ENCODE measurements around the gene FFAR3.
A peak's percentile ranks its signal among the peaks of the same experiment; 100 is the strongest.

Gene FFAR3

GRCh38 chr19:35331551-35332214 is 26.6 kb upstream of the FFAR3 start:
- no peak for DNase-seq

DNA sequence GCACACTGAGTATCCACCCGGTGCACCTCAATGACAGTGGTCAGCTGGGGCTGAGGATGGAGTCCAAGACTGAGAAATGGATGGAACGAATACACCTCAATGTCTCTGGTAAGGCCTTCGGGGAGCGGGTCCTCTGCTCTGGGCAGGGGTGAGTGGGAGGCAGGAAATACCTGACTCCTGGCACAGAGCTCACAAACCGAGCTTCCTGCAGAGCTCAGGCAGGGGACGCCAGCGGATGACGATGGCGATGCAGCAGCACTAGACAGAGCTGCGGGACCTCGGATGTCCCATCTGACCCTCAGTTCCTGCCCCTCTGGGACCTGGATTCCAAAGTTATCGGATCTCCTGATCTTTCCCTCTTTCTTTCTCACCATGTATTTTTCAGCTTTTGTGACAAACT is 25.4 kb upstream of the FFAR3 start:
- no peak for DNase-seq

DNA sequence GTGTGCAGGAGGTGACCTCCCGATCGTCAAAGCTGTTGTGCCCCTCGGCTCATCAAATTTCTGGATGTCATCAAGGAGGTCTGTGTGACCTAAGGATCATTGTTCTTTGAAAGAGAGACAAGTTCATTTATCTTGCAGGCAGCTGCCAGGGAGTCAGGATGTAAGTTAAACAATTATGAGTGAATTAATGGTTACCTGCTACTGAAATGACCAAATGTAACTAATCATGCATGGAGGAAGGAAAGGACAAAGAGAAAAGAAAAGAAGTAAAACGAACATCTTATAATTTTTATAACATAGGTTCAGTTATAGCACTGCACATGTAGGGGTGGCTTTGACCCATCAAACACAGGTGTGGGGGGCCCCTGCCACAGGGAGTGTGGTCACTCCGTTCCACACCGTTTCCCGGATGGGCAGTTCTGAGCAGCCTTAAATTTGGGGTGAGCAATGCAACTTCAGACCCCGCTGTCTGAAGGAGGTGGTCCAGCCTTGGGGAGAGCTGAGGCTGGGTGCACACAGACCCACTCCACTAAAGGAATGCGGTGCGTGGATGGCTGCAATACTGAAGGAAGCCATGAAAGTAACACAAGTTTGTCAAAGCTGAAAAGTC is 24.0 kb upstream of the FFAR3 start:
- no peak for DNase-seq

GRCh38 chr19:35336166-35336955 is 21.9 kb upstream of the FFAR3 start:
- DNase-seq, result no peak

GRCh38 chr19:35337097-35337983 is 20.9 kb upstream of the FFAR3 start:
- DNase-seq, result no peak

DNA sequence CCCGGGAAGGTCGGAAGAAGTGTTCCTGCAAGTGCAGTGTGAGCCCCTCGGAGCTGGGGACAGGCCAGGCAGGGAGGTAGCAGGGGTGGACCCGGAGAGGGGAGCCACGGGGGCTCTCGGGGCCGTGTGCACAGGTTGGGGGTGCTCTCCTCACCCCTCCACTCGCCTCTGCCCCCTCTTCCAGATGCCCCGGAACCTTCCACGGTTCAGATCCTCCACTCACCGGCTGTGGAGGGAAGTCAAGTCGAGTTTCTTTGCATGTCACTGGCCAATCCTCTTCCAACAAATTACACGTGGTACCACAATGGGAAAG is 20.3 kb upstream of the FFAR3 start:
- no peak for DNase-seq

DNA sequence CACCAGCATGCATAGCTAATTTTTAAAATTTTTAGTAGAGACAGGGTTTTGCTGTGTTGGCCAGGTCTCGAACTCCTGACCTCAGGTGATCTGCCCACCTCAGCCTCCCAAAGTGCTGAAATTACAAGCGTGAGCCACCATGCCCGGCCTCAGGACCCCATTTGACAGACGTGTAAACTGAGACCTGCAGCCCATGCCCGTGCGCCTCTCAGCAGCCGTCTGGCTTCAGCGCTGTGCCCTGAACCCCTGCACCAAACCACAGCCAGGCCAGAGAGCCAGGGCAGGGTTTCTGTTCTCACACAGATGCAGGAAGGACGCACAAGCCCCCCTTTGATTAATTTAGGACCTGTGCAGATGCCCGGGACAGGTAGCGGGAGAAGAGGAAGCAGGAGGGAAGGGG is 17.8 kb upstream of the FFAR3 start:
- DNase-seq, result no peak

DNA sequence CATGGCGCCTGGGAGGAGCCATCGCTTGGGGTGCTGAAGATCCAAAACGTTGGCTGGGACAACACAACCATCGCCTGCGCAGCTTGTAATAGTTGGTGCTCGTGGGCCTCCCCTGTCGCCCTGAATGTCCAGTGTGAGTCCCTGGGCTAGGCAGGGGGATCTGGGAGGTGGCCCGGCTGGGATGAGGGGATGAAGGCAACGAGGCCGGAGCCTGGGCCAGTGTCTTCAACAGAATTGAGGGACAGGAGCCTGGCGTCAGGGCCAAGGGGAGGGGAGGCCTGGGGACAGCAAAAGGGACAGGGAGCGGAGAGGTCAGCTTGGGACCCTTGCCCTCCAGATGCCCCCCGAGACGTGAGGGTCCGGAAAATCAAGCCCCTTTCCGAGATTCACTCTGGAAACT is 17.3 kb upstream of the FFAR3 start:
- DNase-seq, result no peak

- DNase-seq, result no peak
Measured at GRCh38 chr19:35341565-35342225, 16.6 kb upstream of the FFAR3 start.

DNA sequence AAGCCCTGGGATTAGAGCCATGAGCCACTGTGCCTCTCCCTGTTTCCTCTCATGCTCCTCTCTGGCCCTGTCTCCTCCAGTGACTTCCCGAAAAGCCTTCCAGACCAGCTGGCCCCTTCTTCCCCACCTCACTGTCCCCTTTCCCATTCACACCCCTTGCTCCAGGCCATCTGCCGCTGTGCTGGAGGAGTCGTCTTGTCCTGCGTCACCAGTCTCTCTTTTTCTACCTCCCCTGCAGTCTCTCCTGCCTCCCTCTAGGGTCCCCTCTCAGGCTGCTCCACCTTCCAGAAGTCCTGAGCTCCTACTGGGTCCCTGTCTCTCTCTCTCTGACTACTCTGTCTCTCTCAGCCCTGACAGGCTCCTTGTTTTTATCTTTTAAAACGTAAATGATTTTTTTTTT is 15.8 kb upstream of the FFAR3 start:
- DNase-seq, result no peak

- no peak for DNase-seq
Measured at GRCh38 chr19:35344511-35345031, 13.7 kb upstream of the FFAR3 start.

GRCh38 chr19:35345671-35346111 is 12.6 kb upstream of the FFAR3 start:
- no peak for DNase-seq

GRCh38 chr19:35346193-35347052 is 11.8 kb upstream of the FFAR3 start:
- no peak for DNase-seq

DNA sequence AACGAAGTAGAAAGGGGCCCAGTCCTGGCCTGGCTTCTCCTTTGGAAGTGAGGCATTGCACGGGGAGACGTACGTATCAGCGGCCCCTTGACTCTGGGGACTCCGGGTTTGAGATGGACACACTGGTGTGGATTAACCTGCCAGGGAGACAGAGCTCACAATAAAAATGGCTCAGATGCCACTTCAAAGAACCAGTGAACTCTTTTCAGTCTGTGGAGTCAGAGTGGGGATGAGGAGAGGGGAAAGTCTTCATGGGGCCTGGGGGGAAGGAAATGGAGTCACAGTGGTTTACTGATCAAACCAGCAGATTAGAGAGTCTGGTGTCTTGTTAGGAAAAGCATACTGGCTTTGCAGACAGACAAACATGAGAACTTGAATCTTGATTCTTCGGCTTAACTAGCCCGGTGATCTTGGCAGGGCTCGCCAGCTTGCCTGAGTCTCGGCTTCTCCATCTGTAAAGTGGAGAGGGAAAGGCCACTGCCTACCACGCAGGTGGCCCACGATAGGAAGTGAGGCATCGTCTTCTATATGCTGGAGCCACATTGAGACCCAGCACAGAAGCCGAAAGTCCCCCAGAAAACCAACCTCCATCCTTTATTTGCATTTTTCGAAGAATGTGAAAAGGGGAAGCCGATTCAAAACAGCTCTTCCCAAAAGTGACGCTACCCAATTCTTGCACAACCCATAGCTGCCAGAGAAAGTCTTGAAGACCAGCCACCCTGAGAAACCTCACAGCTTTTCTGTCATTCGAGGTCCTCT is 10.9 kb upstream of the FFAR3 start, which contains the start of gene FFAR1:
Gene FFAR1 (plus strand): TSS at position 732 of the 759 bp plus-strand sequence. CDS start 3,650 bp downstream, outside the sequence.
- no peak for DNase-seq

GRCh38 chr19:35347930-35348298 is 10.3 kb upstream of the FFAR3 start:
- no peak for DNase-seq

- peak; percentile 15 for DNase-seq
Measured at GRCh38 chr19:35348911-35349611, 9.2 kb upstream of the FFAR3 start.

DNA sequence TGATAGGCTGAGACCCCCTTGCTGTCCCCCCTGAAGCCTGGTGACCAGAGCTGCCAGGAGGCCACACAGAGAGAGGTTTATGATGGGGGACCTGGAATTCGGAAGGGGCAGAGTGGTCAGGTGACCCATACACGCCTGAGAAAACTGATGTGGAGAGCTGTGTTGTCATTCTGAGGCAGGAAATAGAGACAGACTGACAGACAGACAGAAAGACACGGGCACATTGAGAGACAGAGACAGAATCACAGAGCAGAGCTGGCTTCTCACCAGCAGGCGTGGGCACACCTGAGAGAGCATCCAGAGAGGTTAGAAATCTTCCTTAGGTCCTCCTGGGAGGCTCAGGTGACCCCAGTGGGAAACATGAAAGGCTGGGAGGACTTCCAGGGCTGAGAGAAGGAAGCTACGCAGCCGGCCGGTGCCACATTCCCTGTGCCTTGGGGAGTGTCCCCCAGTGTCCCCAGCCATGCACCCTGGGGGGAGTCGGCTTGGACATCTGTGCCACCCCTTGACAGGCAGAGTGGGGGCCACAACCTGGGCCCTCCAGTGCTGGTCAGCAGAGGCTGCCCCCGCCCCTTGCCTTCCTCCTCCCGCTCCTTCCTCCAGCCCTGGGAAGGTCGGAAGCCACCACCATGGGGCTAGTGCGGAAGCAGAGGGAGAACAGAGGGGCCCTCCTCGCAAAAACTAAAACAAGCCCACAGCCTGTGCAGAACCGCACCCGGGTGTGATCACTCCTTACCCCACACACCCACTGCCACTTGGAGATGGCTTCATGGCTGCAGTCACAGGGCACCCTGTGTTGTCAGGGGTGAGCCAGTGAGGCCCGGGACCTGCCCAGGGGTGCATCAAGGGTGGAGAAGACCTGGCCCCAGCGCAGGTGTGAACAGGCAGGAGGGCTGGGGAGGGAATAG is 8.4 kb upstream of the FFAR3 start:
- DNase-seq, result no peak

DNA sequence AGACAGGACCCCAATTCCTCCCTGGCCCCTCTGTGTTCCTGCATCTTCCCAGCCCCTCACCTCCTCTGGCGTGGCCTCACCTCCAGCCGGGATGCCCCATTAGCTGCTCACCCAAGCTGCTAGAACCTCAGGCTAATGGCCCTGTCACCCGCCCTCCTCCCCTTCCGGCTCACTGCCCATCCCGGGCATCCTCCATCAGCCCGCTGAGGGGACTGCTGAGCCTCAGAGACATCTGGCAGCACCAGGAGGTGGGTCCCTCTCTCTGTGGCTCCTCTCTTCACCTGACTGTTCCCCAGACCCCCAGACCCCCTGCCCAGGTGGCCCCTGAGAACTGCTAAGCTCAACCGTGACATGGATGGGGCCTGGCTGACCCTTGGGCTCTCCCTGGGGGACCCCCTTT is 7.7 kb upstream of the FFAR3 start:
- no peak for DNase-seq

All from DMS79 treated with DMSO at 0.1 percent for 48 hours (cell line).